Measurements from ENCODE around the gene MIPEP.

The MIPEP gene

GRCh38 chr13:23851106-23851505, 38.1 kb downstream of the MIPEP start:
- no peak for DNase-seq

DNA sequence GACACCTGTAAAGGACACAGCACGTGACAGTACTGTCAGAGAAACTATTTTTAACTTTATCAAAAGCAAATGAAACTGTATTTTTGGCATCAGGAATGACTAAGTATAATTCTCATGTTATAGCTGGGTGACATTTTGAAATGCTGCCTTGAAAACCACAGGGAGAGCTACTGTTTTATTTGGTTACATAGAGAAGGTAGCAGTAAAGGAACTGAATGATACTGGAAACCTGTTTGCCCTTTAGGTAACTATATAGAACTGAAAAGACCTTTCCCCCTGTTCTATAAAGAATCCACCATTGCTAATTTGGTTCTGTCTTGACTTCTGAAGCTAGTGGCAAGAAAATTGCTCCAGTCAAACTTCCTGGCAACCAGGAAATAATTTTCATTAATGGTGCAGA, 39.1 kb downstream of the MIPEP start:
- no peak for DNase-seq

- DNase-seq = no peak
Observed at GRCh38 chr13:23849670-23850069, 39.5 kb downstream of the MIPEP start.

GRCh38 chr13:23848646-23849141, 40.5 kb downstream of the MIPEP start:
- DNase-seq = no peak

DNA sequence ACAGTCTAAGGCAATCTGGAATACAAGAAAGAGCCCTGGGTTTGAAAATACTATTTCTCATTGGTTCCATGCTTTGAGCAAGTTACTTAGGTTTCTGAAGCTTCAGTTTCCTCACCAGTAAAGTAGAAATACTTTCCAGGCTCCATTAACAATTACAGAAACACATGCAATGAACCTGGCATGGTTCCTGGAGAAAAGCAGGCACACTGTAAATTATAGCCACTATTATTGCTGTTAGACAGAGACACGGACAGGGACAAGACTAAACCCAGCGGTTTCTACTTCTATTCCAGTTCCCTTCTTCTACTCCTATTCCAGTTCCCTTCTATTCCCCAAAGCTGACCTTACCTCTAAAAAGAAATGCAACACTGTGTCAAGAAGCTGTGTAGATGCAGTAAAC, 41.2 kb downstream of the MIPEP start:
- DNase-seq = no peak

- no peak for DNase-seq
Observed at GRCh38 chr13:23847497-23847896, 41.7 kb downstream of the MIPEP start.

- no peak for DNase-seq
Observed at GRCh38 chr13:23845105-23845725, 44.0 kb downstream of the MIPEP start.

GRCh38 chr13:23844132-23844531, 45.1 kb downstream of the MIPEP start:
- DNase-seq = no peak

DNA sequence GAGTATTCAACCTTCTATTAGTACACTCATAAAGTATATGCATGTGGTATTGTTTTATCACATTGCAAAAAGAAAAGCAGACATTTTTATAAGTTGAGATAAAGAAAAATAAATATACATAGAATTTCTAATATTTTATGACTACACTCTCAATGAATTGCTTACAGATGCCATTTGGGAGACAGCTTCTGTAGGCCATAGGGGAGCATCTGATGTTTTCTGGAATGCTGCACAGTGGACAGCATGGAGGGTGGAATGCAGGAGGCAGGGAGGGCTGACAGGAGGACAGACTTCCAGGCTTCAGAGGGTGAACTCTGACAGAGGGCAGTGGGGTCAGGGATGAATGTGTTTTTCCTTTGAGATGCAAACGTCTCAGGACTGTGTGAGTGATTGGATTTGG, 45.8 kb downstream of the MIPEP start:
- no peak for DNase-seq

DNA sequence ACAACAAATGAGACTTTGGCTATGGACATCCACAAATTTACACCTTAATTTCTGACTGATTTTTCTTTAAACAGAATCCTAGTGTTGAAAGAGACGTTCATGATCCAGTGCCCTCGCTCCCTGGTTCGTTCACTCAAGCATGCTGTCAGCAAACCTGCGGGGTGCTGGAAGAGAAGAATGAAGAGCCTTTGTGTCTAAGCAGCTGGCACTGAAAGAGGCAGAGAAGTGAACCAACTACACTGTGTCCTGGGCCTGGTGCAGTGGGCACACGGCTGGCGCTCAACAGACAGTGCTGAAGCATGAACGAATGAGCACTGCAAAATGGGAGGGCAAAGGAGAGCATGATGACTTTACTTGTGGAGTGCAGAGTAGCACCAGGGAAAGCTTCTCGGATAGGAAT, 46.8 kb downstream of the MIPEP start:
- DNase-seq = no peak

- DNase-seq = no peak
Observed at GRCh38 chr13:23833733-23834611, 55.2 kb downstream of the MIPEP start.

- DNase-seq = no peak
Observed at GRCh38 chr13:23828866-23829265, 60.3 kb downstream of the MIPEP start.

- DNase-seq = no peak
Observed at GRCh38 chr13:23828086-23828485, 61.1 kb downstream of the MIPEP start.

GRCh38 chr13:23825179-23825578, 64.0 kb downstream of the MIPEP start:
- DNase-seq = no peak

- no peak for DNase-seq
Observed at GRCh38 chr13:23824371-23824770, 64.8 kb downstream of the MIPEP start.

GRCh38 chr13:23822252-23822824, 66.9 kb downstream of the MIPEP start:
- no peak for DNase-seq

DNA sequence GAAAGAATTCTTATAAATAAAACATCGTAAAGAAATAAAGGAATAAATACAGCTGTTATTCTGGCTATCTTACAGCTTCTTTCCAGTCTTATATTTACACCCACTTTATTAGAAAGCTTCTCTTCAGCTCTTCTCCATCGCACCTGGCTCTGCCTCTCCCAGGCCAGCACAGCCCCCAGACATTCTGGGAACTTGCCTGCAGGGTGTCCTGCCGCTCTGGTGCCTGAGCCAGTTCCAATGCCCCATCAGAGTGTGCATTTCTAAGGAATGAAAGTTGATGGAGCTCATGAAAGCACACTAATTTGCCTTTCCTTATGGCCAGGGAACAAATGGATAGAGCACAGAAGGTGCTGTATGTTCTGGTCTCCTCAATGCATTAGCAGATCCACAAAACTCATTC, 68.7 kb downstream of the MIPEP start:
- no peak for DNase-seq

DNA sequence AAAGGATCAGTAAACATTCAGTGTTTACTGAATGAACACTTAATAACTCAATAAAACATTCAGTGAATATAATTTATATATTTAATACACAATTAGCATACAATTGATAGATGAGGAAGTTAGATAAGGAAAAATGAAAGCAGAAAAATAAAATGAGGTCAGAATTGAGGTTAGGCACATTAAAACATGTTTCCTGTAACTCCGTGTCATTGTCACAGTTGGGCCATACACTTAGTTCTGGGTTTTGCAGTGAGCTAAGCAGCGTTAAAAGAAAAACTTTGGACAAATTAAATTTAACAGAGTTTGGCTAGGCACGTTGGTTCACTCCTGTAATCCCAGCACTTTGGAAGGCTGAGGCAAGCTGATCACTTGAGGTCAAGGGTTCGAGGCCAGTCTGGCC, 71.4 kb downstream of the MIPEP start:
- DNase-seq = no peak

DNA sequence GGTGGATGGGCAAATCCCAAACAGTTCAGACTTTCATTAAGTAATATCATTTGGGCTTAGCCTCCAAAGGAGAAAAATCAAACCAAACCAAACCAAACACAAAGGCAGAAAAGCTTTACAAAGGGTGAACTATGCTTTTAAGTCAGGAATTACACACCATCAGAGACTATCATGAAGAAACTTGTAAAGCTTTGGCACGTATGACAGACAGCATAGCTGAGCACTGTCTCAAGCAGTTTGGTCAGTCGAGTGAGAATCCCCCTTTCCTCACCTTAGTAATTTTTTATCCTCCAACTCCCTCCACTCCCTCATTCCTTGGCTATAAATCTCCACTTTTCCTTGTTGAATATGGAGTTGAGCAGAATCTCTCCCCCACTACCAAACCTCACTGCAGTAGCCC, 72.1 kb downstream of the MIPEP start:
- no peak for DNase-seq

DNA sequence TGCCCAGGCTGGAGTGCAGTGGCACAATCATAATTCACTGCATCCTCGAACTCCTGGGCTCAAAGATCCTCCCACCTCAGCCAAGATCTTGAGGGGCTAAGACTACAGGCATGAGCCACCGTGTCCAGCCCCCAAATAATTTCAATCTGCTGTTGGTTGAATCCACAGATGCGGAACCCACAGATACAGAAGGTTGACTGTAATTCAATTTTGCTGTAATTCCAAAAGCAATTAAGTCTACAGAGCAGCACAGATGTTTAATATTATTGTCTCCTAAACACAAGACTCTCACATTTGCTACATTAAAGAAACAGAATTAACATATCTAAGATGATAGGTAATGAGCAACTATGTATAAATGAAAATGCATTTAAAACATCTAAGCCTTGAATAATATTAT, 75.6 kb downstream of the MIPEP start:
- DNase-seq = no peak

DNA sequence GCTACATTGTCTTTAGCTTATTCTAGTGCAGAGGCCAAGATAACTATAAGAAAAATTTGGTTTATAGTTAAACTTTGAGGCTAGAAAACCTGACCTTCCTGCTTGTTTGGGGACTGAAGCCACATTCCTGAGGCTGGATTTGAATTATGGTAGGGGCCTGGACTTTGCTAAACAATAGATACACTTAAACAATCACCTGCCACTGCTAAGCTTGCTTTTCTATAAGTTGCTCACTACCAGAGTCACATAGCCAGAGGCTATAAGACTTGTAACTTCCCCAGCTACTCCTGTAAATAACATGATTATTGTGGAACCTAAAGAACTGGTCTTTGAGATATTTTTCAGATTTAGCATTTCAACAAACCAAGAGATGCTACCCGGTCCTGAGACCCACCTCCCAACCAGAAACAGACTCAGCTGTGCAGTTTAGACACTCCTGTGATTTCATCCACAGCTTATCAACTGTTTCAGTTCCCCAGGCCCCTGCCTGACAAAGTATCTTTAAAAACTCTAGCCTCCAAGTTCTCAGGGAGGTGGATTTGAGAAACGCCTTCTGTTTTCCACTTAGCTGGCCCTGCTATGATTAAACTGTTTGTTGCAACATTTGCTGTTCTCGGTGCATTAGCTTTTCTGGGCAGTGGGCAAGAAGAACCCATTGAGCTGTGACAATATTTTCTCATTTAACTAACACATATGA, 77.7 kb downstream of the MIPEP start:
- no peak for DNase-seq

GRCh38 chr13:23810685-23811240, 78.4 kb downstream of the MIPEP start:
- no peak for DNase-seq

DNA sequence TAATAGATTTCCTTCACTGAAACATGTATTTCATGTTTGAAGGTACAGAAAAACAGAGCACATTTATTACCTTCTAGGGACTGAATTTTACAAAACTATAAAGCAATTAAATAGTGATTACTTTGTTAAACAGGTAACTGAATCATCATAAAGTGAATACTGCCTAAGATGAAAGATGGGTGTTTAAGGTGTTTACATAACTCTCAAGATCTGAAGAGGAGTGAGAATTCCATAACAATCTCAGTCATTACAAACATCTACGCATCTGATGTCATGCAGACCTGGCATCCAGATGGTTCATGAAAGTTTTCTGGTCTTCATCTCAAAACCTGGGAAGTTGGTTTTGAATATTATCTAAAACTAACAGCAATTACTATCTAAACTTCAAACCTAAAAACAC, 80.4 kb downstream of the MIPEP start:
- DNase-seq = no peak
